Astrocyte of the spinal cord (primary cell): Measurements from ENCODE around the gene AMZ1.

Source experiments
- DNase-seq: peaks from one replicate; pipeline ENCODE4 v3.0.0; 2011; ENCODE audit warnings: low read depth, low spot score
- H3K4me3 ChIP-seq: 2 replicates; pipeline ENCODE4 v1.5.1; 2011; ENCODE audit warnings: low read depth, mild to moderate bottlenecking, low read length, moderate library complexity
- in situ Hi-C: cut with HindIII; loops from 2 replicates; pipeline ENCODE4 v1.10.0; 2017; ENCODE audit warnings: low sequenced_read_pairs
- TF ChIP-seq, protein P1 (sequence below): IDR thresholded peaks from 2 replicates; pipeline ENCODE4 v1.5.1; 2012; ENCODE audit warnings: low read depth, mild to moderate bottlenecking, low read length, inconsistent platforms

Gene AMZ1

DNA sequence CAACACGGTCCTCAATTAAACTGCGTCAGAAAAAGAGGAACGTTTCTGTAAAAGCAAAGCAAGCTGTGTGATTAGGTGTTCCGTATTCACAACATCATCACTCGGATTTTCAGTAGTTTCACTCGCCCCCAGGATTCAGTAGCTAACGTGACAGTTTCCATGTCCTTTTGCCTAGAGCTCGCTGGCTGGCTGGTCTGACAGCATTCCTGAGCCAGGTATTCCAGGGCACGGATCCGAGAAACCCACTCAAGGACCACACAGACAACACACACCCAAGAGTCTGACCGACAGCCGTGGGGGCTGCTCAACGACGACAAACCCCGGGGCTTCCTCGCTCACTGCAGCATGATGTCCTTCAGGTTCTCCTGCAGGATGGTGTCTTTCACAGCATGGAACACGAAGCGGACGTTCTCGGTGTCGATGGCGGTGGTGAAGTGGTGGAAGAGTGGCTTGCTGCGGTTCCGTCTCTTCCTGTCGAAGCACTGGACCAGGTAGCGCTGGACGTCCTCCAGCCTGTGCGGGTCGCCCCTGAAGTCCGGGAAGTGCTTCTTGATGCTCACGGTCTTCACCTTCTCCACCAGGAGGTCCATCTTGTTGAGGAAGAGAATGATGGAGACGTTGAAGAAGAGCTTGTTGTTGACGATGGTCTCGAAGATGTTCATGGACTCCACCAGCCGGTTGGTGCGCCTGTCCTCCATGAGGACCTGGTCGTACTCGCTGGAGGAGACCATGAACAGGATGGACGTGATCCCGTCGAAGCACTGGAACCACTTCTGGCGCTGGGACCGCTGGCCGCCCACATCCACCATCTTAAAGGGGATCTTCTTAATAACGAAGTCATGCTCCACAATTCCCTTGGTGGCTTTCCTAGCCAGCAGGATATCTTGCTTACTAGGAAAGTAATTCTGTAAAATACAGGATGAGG lies 43.1 kb downstream of the AMZ1 start:
- no peak for DNase-seq
- in situ Hi-C loops = no loop called here
- no peak overlapping the region for H3K4me3 ChIP-seq
- TF ChIP-seq, protein P1, sequence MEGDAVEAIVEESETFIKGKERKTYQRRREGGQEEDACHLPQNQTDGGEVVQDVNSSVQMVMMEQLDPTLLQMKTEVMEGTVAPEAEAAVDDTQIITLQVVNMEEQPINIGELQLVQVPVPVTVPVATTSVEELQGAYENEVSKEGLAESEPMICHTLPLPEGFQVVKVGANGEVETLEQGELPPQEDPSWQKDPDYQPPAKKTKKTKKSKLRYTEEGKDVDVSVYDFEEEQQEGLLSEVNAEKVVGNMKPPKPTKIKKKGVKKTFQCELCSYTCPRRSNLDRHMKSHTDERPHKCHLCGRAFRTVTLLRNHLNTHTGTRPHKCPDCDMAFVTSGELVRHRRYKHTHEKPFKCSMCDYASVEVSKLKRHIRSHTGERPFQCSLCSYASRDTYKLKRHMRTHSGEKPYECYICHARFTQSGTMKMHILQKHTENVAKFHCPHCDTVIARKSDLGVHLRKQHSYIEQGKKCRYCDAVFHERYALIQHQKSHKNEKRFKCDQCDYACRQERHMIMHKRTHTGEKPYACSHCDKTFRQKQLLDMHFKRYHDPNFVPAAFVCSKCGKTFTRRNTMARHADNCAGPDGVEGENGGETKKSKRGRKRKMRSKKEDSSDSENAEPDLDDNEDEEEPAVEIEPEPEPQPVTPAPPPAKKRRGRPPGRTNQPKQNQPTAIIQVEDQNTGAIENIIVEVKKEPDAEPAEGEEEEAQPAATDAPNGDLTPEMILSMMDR = no peak

DNA sequence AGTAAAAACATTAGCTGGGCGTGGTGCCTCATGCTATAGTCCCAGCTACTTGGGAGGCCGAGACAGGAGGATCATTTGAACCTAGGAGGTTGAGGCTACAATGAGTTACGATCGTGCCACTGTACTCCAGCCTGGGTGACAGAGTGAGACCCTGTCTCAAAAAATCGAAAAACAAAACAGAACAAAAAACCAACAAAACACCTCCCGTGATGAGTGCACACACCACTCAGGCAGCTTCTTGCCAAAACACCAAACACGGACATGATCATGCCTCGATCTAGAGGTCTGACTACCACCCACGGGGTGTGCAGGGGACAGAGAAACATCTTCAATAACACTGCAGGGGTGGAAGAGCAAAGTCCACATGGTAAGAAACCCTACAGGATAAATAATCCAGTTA lies 44.4 kb downstream of the AMZ1 start:
- in situ Hi-C loops = no loop called here
- TF ChIP-seq, protein P1 = no peak
- DNase-seq = no peak
- H3K4me3 ChIP-seq = no peak overlapping the region

DNA sequence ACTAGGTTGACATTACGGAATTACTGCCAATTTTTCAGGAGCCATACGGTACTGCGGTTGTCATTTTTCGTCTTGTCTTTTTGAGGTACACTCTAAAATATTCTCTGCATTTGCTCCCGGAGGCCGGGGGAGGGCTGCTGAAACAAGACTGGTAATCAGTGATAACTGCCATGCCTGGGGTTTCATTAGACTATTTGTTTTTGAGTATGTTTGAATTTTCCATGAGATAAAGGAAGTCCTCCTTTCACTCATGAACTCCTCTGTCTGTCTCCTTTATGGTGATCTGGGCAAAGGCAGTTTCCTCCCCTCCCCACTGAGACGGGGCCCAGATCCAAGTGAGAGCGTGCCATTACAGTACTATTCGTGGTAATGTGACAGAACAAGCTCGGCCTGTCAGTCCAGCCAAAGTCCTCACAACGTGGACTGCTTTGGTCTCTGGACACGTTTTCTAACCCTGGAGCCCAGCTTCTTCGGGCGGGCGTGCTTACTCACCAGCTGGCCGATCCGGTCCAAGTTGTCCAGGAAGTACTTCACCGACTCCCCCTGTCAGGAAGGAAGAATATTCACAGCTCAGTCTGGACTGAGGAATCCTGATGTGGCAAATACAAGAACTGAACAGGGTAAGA lies 45.1 kb downstream of the AMZ1 start:
- TF ChIP-seq, protein P1 = no peak
- no peak overlapping the region for H3K4me3 ChIP-seq
- DNase-seq = peak; percentile 65
- in situ Hi-C loops = no loop called here

DNA sequence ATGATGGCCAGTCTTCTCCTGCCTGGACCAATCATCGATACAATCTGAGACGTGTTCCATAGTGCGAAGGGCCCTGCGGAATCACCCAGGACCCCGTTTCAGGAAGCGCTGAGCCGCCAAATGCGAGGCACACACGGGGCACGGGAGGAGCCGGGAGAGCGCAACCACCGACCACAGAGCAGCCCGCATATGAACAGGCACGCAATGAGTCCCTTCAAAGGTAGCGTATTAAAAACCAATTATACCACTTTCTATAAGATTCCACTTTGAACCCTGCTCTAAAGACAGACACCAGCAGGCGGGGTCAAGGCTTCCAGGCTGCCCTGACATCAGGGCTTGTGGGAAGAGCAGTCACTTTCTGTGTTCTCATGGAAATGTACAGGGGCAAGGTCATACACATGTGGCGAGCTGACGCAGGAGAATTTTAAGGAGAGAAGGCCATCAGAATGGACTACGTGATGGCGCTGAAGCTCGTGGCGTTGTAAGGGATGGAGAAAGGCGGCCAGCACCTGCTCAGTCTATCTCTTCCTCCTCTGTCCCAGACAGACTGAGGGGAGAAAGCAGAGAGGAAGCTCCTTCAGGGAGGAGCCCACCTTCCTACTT lies 46.2 kb downstream of the AMZ1 start:
- no peak for DNase-seq
- TF ChIP-seq, protein P1 = no peak
- H3K4me3 ChIP-seq = no peak overlapping the region
- in situ Hi-C loops = no loop called here

DNA sequence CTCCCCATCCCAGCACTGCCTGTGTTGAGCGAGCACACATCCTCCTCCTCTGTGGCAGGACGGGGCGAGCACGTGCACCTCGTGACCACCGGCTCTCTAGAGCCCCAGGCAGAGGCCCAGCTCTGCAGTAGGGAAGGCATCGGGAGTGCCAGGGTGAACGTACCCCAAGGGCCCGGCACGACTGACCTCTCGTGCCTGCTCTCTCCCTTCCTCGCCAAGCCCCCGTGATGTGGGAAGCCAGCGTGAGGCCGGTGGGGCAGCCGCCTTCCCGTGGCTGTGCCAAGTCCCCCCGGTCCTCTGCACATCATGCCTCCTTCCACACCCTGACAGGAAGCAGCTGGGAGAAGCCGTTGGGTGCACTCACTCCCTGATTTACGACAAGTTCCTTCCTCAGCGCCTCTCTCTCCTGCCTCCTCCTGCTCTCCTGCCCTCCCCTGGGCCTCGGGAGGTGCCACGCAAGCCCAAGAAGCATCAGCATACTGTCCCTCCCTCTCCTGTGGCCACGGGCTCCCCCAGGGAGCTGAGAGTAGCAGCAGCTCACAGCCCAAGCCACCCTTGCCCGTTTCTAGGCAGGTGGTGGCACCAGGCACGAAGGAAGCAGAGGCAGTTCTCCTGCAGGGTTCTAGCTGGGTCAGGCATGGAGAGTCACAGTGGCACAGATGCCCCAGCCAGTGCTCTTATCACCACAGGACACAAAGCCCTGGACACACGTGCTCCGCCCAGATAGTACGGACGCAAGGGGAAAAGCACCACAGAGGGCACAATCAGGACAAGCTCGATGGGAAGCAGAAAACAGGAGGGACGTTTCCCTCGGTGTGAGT lies 47.0 kb downstream of the AMZ1 start:
- TF ChIP-seq, protein P1 = no peak
- H3K4me3 ChIP-seq = no peak overlapping the region
- in situ Hi-C loops = no loop called here
- no peak for DNase-seq

DNA sequence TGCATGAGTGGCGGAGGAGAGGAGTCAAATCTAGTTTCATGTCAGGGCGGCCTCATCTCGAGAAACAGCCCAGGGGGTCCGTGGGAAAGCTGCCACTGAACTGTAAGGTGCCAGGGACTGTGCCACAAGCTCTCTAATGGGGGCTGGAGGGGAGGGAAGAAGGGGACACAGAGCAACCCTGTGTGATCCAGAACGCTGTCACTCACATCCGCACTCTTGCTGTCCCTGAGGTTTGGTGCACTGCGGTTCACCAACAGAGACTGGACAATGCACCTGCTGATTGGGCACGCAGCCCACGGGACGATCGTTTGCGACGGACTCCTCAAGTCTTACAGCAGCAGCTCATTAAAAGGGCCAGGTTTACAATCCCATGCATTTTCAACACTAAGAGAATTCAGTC lies 47.7 kb downstream of the AMZ1 start:
- no peak for DNase-seq
- H3K4me3 ChIP-seq = no peak overlapping the region
- in situ Hi-C loops = no loop called here
- TF ChIP-seq, protein P1 = no peak
